Stimulated activated CD4-positive, alpha-beta T cell treated with anti-CD3 and anti-CD28 coated beads, Interleukin-12 subunit alpha, Interleukin-12 subunit beta, amount 100 ng/mL, for 48 hours (primary cell): ENCODE data around the gene APBA2.

Experiments
- DNase-seq, 3 donors: peaks; one replicate each; pipeline ENCODE4 v3.0.0-alpha.2; 2020; ENCODE audit warnings: low read depth in 2 of 3, low spot score in 1 of 3

APBA2 gene

DNA sequence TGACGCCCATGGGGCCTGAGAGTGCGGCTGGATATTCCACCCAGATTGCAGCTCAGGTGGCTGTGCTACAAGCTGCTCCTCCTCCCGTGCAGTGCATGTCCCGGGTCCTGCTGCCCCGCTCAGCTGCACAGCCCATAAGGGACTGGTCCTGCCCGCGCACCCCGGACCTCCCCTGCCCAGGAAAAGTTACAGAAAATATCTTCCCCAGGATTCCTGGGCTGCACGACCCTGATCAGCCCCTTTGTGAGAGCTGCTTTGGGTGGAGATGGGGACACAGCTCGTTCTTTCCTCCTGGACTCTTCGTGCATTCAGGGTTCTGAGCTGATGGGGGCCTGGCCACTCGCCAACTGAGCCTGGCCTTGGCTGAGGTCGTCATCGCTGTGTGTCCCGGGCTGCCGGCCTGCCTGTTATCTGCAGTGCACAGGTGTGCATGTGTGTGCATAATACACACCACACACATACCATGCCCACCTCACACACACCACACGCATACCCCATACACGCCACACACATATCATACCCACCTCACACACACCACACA lies 28.8 kb downstream of the APBA2 start:
- no peak for DNase-seq

DNA sequence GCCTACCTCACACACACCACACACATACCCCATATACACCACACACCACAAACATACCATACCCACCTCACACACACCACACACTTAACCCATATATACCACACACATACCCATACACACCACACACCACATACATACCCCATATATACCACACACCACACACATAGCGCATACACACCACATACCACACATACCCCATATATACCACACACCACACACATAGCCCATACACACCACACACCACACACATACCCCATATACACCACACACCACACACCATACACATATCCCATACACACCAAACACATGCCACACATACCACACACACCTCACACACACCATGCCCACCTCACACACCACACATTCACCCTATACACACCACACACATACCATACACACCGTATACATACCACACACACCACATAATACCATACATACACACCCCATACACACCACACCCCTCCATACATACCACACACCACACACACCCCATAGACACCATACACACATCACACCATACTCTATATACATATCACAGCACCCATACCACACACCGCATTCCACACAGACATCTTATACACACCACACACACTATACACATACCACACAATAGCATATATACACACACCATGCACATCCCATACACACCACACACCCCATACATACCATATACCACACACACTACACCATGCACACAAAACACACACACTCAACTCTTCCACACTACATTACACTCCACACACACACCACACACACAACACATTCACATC lies 29.5 kb downstream of the APBA2 start:
- DNase-seq = no peak

DNA sequence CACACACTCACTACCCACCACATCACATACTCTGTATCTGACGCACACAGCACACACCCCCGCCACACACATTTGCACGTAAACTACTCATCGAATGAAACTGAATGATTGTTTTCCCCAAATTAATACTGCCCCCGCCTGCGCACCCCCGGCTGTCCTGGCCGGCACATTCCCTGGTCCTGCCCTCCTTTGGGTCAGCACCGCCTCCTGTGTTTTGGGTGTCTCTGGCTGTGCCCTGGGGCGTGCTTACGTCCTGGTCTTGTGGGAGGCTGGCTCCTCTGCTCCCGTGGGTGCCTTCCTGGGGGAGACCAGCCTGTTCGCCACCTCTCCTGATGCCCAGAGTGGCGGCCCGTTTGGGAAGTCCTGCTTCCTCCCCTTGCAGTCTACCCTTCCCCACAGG lies 30.2 kb downstream of the APBA2 start:
- DNase-seq = no peak

DNA sequence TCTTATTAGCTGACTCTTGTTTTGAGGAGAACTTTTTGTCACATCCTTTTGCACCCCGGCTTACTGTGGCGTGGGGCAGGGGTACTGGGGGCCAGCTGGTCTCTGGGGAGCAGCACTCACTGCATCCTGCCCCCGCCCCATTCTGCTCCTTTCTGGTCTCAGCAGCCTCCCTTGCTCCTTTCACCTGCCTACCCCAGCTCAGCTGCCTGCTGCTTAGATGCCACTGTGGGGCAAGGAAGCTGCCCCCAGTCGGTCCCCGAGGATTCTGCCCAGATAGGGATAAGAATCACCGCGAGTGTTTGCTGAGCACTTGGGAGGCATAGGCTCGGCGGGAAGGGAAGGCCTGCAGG lies 32.0 kb downstream of the APBA2 start:
- DNase-seq = no peak

DNA sequence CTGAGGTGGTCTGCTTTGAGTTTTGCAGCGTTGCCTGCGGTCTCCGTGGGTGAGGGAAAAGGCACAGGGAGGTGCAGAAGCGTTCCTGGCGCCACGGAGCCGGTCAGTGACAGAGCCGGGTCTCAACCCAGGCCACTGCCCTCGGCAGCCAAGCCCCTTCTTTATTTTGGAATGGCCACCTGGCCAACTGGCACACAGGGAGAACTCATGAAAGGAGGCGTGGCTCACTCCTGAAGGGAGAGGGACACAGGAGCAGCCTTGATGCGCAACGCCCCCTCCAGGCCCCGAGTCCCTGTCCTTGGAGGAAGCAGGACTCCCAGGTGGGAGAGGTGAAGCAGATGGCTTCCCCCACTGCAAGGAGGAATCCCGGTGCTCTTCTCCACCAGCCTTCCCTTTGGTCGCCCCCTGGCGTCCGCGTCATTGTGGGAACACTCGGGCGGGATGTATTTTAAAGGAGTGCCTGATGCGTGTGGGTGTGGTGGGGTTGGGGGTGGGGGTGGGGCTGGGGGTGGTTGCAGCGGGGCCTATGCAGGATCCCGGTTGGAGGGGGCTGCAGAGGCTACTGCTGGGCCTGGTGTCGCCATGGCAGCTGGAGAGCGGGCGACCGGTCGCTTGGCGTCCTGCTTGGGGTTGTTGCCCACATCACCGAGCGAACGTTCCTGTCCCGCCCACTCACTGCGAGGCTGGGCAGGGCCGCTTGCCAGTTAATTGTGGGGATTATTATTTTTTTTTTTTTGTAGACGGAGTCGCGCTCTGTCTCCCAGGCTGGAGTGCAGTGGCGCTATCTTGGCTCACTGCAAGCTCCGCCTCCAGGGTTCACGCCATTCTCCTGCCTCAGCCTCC lies 32.6 kb downstream of the APBA2 start:
- DNase-seq = no peak

DNA sequence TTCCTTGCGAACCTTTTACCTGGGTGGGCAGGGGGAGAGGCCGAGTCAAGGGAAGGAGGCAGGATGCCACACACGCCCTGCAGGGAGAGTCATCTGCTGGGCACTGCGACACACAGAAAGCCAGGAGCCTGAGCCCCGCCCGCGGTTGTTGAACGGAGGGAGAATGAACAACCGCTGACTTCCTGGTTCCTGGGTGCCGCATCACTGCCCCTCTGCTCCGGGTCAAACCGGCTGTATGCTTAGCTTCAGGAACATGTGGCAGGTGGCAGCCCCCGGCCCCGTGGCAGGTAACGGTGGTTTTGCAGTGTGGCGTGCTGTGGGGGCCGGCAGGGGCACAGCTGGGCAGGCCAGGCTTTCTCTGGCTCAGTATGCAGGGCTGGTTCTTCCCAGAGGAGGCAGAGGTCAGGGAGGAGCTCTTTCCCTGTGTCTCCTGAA lies 33.4 kb downstream of the APBA2 start:
- peak in 1 of 3 donors; percentile 20 for DNase-seq

DNA sequence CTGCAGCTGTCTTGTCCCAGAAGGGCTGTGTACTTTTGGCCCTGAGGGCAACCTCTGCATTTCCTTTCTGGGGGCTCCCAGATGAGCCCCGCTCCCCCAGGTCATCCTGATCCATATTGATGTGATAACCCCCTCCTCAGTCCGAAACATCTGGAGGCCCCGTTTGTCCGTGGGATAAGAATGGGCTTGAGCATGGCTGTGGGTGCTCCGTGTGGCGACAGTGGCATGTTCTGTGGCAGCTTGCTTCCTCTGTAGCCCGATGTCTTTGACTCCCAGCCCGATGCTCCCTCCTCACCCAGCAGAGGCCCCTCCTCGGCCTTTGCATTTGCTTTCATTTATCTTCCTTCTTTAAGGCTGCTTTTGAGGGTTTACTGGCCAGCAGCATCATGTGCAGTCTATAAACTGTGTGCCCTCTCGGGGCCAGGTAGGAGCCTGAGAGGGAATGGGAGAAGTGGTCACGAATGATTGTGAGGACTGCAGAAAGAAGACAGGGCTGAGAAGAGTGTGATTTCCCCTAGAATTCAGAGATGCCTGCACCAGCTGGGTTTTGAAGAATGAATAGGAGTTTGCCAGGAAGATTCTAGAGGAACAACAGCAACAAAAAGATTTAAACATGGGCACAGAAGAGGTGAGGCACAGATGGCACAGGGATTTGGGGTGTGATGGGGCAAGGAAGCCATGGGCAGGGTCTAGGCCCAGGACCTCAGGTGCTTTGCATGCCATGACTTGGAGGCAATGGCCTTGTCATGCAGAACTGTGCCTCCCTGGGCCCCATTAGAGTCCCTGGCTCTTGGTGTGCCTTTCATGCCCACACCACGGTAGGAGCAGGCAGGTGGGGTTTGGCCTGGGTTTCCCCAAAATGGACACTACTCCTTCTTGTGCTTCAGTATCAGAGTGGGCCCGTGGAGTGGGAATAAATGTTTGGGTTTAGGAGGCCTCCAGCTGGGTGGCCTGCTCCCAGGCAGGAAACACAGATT lies 34.2 kb downstream of the APBA2 start:
- DNase-seq = no peak

DNA sequence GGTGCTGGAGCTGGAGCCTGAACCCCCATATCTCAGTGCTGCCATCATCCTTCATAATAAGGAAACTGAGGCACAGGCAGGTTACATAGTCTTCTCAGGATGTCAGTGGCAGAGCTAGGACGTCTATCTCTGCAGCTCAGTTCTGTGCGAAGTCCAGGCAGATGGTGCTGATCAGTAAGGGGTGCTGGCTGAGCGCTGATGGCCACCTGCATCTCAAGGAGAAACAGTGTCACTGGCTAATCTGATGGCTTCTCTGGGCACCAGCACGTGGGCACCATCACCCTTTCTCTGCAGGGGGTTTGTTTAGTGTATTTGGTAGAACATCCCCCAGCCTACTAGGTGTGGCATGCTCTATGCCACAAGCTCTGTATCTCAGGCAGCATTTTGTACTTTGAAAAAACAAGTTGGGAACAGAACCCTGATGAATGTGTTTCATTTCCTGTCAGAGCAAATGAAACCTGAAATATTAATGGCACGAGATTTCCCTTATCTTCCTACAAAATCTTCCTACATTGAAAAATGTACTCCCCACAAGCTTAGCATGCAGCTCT lies 35.1 kb downstream of the APBA2 start:
- no peak for DNase-seq

DNA sequence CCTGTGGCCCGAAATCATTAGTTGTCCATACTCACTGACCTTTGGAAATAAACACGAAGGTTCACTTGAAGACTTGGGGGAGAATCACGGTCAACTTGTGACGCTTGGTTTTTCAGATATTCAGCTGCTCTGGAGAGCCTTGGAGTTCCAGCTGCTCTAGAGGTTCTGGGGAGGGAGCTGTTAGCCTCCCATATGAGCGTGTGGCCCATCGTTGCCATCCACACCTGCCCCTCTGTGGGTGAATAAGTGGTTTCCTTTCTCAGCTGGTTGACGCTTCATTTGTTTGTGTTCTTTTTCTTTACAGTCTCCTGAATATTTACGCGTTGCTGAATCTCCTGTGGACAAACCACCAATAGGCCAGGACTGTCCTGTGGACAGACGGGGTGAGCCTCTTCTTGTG lies 35.6 kb downstream of the APBA2 start:
- no peak for DNase-seq

DNA sequence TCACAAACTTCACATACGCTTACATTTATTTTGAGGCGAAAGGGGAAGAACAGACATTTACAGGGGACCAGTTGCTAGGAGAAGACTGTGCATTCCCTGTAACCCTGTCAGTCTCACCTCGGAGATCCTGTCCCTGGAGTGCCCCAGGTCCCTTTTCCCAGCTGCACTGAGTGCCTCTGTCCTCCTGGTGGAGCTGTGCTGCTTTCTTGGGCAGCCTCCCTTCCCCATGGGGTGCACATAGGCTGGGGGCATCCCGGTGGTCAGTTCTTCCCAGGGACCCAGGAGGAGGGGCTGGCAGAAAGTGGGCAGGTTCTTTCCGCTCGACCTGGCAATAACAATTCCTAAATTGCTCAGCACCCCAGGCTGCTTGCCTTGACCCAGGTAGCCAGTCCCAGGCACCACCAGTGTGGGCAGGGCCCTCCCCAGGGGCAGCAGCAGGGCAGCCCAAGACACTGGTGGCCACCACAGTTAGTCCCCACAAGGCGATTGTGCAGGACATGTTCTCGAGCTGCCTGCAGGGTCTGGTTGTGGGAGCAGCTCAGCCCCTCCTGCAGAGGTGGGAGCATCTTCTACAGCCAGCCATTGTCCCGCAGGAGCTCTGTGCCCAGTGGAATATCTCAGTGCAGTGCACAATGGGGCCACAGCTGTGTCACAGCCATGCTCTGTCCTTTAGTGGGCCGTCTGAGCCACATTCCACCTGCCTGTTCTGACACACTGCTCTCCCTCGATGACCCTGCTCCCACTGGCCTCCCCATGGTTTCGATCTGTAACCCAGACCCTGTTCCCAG lies 36.3 kb downstream of the APBA2 start:
- no peak for DNase-seq

DNA sequence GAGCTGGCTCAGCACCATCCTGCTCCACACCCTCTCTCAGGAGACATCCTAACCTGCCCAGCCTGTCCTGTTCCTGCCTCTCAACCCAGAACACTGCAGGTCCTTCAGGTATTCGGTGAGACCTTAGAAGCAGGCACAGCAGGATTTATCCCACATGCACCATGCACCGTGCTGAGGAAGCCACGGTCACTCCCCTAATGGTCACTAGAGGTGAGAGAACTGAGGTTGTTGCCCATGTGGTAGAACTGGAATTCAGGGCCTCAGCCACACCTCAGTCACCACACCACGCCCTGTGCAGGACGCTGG lies 36.9 kb downstream of the APBA2 start:
- no peak for DNase-seq

DNA sequence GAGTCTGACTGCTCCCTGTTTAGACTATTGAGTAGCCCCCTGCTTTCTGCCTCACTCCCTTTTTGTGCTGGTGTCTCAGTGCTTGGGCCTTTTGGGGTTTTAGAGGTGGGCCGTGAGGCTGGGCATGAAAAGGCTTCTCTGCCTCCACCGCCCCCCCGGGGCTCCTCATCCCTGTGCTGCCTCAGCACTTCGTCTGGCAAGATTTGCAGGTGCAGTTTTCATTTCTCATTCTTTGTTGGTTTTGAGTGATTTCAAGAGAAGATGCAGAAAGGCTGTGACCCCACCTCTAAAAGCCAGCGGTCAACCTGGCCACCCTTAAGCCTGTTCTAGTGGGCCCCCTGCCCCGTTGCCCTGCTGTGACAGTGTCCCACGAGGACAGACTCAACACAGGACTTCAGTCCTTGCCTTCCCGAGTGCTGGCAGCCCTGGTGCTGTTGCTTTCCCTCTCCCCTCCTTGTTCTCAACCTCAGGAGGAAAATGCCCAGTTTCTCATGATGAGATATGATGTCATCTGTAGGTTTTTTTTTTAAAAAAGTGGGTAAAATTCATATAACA lies 38.0 kb downstream of the APBA2 start:
- no peak for DNase-seq

DNA sequence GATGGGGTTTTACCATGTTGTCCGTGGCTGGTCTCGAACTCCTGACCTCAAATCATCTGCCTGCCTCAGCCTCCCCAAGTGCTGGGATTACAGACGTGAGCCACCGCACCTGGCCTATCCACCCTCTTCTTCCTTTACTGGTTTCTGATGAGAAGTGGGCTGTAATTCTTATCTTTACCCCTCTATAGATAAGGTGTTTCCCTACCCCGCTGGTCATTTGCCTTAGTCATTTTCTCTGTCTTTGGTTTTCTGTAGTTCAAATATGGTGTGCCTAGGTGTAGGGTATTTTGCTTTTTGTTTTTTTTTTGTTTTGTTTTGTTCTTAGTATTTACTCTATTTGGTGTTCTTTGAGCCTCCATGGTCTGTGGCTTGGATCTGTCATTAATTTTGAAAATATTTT lies 41.3 kb downstream of the APBA2 start:
- DNase-seq = no peak

DNA sequence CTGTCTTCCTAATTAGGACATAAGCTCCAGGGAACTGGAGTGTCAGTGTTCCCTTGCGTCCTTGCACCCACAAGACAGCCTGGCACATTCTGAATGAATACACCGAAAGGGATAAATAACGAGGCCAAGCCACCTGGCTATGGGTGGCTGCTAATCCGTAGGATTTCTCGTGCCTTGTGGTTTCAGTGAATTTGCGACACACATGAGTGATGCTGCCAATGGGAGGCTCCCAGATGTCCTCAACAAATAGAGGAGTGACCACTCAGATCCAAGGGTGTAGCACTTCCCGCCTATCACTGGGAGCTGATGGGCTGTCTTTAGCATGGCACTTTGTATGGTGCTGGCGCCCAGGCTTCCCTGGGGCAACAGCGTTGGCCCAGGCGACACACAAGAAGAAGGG lies 43.4 kb downstream of the APBA2 start:
- no peak for DNase-seq

DNA sequence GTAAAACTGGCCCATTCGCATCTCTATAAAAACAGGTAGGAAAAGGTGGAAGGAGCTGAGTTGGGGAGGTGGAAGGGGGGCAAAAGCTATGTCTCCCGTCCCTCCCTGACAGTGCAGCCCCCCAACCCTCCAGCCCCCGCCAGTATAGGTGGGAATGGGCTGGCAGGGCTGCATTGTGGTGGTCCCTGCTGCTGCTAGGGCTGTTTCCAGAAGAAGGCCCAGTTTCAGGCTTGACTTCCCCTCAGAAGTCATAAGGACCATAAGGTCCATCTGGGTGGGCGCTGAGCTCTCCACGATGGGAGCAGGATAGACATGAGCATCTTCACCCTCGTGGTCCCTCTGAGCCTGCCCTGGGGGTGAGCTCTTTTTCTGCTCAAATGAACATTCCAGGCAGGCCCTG lies 44.2 kb downstream of the APBA2 start:
- no peak for DNase-seq

DNA sequence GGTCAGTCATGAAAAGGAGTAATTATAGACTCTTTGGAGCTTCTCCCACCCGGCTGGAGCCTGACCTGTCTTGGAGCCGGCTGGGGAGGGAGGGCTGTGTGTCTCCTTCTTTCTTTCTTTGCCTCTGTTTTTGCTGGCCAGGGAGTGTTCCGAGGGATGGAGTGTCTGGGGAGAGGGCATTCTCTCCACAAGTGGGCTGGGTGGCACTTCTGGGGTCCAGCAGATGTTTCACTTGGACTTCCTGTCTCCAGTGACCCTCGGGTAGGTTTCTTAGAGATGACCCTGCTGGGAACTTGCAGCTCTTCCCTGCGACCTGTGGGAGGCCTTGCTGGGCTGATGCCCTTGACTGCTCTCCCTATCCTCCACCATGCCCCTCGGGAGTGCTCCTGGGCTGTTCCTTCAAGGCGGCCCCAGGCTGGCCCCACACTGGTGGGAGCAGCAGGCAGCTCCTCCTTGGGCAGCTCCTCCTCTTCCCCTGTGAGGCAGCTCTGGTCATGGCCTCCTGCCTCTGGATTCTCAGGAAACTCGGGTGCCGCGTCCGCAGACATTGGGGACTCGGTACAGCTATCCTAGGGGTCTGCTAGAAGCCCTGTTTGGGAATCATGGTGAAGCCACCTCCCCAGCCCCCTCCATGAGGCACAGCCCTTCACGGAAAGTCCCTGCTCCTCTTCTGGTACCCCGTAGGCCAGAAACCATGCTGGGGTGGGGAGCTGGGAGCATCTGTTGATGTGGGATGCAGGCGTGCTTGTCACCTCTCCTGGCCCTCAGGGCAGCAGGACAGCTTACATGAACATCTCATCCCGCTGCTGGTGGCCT lies 44.9 kb downstream of the APBA2 start:
- DNase-seq = no peak

DNA sequence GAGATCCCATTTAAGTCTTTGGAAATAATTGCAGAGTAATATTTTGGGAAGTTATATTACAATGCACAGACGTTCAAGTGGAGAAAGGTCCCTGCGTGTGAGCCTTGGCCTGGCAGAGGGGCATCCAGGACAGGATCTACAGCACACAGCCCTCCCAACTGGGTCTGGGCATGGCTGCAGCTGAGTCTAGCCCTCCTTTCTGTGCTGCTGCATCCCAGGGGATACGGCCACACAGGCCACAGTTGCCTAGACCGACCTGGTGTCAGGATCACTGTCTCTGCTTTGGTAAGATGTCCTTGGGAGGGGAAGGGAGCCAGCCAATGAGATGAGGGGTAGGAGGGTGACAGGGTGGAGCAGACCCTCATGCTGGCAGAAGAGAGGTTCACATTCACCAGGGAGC lies 46.1 kb downstream of the APBA2 start:
- DNase-seq = no peak

DNA sequence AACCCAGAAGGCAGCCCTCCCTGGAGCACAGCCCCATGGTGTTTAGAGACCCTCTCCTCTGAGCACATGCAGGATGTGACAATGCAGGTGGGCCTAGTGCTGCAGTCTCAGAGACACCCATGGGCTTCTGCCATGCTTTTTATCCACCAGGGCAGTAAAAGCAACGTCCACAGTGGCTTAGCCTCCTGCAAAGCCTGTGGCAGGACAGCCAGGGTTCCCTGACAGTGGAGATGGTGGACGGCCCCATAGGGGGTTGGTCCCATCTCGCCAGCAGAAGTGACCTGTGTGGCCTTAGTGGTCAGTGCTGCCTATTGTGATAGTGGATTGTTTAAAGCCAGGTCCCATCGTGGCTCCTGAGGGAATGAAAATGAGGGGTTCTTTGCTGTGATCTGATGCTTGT lies 46.6 kb downstream of the APBA2 start:
- DNase-seq = no peak
